Activated gamma-delta T cell treated with anti-CD3 and anti-CD28 coated beads, Interleukin-2, amount 50 U/mL, for 16 hours (primary cell): ENCODE measurements around the gene MICAL3.
"Not testable (repeated sequence)": the region's sequence is repeated elsewhere in the genome, so short reads cannot be mapped to it uniquely, and the experiment has no call there.

Experiments used
- DNase-seq: peaks from one replicate; pipeline ENCODE4 v3.0.0-alpha.2; 2020; ENCODE audit warnings: low read depth

Gene MICAL3

DNA sequence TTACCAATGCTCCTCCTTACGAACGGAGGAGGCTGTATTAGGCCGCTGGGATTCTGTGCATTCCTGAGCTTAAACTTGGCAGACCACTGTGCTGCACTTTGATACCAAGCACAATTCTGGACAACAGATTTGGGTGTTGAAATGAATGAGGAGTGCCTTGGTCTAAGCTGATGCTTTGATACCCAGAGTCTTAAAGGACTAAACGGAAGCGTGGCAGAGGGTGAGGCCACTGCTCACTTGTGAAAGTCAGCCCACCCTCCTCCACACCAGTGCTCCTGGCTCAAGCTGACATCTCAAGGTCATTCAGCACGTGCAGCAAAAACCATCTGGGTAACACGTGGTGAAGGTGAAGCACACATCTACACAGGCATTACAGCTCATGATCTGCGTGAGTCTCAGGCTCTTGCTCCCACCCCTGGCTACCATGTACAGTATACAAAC, 85.9 kb downstream of the MICAL3 start:
- no peak for DNase-seq

DNA sequence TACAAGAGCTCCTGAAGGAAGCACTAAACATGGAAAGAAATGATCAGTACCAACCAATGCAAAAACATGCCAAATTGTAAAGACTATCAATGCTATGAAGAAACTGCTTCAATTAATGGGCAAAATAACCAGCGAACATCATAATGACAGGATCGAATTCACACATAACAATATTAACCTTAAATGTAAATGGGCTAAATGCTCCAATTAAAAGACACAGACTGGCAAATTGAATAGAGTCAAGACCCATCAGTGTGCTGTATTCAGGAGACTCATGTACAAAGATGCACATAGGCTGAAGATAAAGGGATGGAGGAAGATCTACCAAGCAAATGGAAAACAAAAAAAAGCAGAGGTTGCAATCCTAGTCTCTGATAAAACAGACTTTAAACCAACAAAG, 91.9 kb downstream of the MICAL3 start:
- DNase-seq = not testable (repeated sequence)

DNA sequence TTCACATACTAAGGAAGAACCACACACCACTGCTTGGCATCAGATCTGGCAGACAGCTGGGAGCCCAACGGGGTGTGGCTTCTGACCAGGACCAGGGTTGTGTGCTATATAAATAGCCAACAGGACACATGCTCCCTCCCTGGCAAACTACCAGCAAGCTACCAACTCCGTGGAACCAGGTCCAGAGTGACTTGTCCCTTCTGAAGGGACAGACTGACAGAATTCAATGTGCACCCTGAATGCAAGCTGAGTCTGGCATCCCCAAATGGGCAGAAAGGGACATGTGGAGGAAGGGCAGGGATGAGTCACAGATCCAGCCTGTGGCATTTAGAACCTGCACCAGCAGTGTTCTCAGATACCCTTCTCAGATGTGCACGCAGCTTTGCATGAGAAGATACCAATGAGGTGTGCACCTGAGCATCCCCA, 92.9 kb downstream of the MICAL3 start:
- no peak for DNase-seq

DNA sequence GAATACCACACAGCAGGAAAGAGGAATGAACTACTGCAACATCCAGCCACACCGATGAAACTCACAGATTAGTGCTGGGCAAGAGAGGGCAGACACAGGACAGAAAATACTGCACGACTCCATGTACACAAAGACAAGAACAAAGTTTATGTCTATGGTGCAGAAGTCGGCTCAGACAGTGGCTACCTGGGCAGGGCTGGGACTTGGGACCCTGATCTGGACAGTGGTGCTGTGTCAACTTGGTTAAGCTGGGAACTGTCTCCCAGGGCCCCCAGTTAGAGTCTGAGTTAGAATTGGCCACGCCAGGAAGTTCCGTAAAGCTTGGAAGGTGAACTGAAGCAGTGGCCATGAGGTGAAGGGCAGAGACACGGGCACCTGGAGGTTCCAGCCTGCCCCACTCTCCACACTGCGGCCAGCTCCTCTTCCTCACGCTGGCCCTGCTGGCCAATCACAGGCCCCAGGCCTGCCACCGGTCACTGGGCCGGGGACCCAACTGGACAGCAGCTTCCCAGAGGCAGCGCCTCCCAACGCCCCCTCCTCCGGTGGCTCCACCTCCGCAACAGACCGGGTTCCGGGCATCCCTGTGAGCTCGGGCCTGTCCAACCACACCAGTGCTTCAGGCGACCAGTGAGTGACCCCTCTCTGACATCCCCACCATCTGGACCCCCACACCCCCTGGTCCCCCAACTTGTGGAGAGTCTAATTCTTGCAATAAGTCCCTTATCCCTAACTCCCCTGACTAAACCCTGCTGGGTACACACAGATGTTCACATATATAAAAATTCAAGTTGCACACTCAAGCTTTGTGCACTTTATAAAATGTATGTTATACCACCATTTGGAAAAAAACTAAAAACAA, 93.7 kb downstream of the MICAL3 start:
- no peak for DNase-seq

DNA sequence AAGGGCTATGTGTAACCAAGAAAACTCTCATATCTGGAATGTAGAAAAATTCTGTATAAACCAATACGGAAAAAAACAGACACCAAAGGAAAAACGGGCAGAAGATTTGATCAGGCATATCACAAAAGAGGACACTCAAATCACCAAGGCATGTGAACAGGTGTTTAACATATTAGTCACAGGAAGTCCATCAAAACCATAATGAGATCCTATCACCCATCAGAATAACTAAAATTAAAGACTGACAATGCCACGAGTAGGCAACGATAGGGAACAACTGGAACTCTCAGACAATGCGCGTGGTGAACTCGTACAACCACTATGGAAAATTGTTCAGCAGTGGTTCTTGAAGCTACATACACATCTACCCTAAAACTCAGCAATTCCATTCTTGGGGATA, 94.5 kb downstream of the MICAL3 start:
- DNase-seq = no peak

DNA sequence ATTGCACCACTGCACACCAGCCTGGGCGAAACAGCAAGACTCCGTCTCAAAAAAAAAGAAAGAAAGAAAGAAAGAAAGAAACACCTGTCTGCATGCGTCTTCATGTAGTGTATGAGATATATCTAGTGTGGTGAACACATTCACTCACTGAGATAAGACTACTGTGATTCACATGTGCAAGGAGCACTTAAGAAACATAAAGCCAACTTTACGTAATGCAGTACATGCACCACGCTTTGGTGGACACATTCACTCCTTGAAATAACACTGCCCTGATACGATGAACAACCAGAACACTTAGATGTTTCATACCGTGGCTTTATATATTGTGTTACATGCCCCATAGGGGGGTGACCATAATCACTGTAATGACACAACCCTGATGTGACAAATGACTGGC, 96.0 kb downstream of the MICAL3 start:
- no peak for DNase-seq

DNA sequence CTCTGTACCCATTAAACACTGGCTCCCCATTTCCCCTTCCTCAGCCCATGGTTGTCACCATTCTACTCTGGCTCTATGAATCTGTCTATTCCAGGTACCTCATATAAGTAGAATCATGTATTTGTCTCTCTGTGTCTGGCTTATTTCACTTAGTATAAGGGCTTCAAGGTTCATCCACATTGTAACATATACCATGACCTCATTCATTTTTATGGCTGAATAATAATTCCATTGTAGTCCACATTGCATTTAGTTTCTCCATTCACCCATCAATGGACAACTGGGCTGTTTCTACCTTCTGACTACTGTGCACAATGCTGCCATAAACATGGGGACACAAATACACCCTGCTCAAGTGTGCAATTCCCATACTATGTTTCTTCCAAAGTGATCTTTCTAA, 97.3 kb downstream of the MICAL3 start:
- no peak for DNase-seq

DNA sequence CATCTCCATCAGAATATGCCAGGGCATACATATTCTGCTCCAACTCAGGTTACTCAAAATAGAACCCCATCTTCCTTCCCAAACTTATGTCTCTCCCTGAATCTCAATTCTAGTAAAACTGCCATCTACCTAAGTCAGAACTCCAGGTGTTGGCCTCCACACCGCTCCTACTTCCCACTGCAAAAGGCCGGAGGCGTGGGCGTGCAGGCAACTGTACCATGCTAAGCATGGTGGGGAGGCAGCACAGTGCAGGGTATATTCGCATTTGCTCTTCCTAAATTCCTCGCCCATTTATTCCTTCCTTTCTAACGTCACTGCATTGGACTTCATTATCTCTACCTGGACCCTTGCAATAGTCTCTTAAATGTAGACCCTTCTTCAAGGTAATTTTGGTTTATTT, 97.8 kb downstream of the MICAL3 start:
- DNase-seq = no peak

DNA sequence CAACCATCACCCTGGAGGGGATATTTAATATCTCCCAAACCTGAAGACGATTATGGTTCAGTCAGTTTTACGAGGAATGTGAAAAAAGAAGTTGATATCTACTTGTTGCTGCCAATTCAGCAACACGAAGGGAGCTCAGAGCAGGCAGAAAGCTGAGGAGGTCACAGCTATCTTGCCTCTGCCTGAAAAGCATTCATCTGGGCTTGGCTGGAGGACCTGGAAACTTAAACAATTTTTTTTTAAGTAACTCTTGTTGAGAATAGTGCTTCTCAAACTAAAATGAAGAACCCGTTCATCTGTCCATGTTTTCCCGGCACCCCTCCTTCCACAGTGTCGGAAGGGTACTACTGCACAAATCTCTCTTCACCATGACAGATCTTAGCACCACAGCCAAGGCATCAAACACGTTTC, 98.9 kb downstream of the MICAL3 start:
- no peak for DNase-seq

DNA sequence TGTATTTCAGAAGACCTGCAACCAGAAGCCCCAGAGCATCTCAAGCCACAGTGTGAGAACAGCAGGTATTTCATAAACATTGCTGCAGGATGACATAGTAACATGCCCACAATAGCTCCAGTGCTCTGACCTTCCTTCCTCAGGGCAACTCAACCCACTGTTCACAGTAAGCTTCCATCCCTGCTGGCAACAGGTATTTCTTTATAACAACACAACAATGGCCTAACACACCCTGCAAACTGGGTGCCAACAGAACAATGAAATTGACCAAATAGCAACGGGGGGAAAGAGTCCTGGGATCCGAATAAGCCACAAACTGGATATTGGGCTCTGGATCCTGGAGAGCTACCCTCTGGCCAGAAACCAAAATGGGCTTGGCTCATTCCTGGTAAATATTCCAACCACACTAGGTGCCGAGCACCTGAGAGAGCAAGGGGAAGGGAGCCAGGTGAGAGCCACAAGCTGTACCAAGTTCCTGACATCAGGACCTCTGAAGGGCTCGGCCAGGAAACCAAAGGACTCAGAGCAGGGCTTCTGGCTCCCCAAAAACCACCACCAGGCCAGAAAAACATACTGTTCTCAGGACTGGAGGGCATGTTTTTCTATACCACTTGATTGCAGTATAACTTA, 99.5 kb downstream of the MICAL3 start:
- DNase-seq = no peak

DNA sequence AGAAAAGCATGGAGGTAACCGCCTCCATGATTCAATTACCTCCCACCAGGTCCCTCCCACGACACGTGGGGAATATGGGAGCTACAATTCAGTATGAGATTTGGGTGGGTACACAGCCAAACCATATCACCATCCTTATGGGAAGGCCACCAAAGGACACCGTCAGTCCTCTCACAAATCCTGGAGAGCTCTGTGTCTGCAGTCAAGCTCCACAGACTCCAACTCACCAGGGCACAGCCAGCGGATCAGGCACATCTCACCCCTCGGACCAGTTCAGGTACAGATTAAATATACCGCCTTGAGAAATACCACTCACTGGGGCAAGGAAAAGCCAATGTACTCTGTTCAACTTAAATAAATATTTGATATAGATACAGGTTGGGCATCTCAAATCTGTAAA, 100.3 kb downstream of the MICAL3 start:
- DNase-seq = no peak

DNA sequence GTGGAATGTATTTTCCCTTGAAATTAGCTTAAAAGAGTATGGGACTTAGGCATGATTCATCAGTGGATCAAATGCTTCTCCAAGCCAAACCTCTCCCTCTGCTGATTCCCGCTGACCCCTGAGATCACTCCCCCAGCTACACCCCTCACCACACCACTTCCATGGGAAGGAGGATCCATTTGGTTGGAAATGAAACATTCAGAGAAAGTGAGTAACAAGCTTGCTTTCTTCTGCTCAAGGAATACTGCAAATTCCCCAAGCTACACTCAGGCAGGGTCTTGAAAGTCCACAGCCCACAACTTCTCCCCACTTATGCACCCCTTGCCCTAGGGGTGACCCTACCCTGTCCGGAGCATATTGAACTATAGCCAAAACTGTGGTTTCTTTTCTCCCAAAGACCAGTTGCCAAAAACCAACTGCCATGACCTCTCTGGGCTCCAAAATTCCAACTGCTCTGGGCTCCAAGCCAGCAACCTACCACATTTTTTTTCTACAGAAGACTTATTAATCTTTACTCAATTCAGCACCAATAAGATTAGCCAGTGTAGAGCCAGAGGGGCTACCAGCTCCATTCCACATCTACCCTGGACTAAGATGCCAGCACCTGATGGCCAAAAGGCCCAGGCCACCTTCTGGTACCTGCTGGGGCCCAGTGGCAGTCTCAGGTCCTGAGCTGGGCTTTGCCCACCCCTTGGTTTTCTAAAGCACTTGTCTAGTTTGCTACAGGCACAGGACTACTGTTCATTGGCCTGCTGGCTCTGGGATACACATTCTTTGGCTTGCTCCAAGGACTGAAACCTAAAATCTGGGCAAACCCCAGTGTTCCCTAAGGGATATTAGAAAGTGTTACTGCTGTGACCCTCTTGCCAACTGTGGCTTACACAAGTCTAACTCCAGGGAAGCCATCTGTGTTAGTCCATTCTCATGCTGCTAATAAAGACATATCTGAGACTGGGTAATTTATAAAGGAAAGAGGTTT, 101.1 kb downstream of the MICAL3 start:
- no peak for DNase-seq

DNA sequence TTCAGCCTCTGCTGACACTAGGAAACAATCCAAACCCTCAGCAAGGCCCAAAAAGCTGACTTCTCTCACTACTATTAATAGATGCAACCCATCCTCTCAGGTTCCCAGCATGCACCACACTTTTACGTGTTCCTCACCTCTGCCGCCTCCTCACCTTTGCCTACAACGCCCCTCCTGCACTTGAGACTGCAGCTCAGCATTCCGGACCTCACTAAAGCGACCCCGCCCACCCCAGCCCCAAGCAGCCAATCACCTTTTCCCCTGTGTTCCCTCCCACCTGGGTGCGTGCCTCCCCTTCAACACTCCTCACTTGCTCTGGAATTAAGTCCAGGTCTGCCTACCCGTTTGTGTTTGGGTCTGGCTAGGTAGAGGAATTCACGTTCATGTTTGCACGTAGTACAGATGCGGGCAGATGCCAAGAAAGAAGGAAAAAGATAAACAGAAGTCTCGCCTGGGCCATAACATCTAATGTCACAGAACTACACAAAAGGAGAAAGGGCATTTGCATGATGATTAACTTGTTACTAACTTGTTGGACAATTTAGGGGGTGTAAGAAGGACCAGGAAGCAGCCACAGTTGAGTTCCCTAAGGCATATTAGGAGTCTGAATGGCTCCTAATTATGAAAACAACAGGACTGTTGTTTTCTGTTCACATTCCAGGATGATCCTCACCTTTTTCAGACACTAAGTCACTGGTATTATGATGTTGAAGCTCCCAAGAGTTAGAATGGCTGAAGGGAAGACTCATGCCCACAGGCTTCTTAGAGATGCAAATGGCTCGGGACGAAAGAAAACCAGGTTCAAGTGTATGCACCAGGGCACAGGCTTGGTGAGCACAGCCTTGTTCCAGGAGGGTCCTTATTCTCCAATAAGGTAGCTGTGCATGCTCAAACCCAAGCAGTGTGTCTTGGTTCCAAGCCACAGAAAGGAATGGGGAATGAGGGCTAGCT, 102.2 kb downstream of the MICAL3 start:
- no peak for DNase-seq

DNA sequence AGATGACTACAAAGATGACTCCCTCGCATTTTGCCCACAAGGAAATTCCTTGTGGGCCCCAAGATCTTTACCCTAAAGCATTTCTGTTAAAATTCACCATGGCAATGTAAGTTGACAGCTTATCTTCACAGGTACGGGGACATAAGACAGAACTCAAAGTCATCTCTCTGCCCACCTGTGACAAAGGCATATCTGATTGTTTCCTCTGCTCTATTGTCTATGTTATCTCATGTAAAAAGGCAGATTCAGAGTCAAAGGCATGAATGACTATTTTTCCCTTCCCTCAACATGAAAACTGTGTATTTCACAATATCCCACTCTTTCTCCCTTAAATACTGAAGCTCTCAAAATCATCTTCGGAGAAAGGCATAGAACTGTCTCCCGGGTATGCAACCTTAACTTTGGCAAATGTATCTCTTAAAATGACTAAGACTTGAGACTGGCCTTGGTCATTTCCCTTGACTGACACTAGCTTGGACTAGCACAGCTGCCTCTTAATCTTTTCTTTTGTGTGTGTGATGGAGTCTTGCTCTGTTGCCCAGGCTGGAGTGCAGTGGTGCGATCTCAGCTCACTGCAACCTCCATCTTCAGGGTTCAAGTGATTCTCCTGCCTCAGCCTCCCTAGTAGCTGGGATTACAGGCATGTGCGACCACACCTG, 103.2 kb downstream of the MICAL3 start:
- DNase-seq = no peak

DNA sequence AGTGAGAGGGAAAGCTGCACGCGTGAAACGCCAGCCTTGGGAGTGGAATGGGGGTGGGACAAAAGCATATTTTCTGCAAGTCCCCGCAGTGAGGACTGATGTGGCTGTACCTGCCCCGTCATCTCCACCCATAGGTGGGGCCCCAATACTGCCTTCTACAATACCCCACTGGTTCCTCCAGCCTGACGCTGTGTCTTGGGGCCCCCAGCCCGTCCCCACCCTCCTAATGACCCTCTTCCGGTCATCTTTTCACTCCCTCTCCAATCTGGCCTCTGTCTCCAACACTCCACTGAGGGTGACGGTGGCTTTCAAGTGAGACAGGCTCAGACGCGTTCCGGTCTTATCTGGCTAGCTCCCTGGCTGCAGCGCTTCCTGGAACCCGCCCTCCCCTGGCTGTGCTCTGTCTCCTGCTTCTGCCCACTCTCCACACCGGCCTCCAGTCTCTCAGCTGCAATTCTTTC, 104.2 kb downstream of the MICAL3 start:
- no peak for DNase-seq

DNA sequence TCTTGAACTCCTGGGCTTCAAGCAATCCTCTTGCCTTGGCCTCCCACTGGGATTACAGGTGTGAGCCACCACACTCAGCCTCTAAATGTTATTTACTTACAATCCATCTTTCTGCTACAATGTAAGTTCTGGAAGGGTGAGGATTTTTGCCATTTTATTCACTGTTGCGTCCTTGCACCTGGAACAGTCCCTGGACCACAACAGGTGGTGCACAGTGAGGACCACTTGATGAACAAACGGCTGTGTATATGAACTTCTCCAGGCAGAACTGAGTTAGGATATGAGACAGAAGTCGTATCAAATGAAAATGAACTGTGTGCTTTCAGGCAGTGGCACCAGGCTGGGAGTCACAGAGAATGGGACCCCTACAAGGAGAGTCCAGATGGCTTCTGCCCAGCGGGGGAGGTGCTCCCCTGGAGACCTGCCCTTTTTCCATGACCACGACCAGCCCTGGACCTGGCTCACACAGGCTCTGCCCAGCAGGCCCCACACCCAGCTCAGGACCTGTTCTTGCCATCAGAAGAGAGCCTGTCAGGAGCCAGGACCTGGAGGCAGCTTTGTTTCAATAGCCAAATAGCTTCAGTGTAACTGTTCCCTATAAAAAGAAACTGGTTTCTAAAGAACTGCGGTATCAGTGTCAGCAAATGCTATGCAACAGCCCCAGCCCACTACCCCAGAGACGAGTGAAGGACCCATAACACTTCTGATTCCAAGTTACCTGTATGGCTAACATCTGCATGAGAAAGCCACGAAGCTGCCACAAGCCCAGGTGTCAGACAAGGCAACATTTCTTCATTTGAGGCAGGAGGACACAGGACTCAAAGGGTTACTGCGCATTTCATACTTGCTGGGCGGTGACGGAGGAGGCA, 104.9 kb downstream of the MICAL3 start:
- DNase-seq = no peak

DNA sequence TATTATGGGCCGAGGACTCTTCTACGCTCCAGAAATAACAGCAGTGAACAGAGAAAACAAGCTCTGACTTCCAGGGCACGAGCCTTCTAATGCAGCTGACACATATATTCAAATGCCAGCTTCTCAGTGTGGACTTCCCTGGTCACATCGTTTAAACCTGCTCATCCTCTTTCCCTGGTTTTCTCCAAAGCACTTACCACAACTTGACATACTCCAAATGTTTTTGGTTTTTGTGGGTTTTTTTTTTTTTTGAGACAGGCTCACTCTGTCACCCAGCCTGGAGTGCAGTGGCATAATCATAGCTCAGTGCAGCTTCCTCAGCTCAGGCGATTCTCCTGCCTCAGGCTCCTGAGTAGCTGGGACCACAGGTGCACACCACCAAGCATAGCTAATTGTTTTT, 105.5 kb downstream of the MICAL3 start:
- no peak for DNase-seq

DNA sequence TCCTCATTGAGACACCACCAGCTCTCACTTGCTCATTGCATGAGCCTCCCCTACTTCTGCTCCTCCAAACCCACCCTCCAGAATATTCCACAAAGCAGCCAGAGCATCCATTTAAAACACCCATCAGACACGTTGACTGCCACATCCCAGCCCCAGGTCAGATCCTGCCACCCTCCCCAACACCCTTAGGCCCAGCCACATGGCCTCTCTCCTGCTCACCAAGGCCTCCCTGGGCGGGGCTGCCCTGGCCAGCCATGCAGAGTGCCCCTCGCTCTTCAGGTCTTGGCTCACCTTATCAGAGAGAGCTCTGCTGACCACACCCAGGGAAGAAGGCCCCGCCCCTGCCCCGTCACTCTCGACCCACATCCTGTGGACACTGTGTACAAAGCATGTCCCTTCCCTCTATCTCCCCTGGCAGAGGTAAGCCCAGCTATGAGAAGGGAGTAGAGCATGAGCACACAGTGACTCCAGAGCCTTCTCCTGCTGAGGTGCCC, 106.8 kb downstream of the MICAL3 start:
- no peak for DNase-seq

DNA sequence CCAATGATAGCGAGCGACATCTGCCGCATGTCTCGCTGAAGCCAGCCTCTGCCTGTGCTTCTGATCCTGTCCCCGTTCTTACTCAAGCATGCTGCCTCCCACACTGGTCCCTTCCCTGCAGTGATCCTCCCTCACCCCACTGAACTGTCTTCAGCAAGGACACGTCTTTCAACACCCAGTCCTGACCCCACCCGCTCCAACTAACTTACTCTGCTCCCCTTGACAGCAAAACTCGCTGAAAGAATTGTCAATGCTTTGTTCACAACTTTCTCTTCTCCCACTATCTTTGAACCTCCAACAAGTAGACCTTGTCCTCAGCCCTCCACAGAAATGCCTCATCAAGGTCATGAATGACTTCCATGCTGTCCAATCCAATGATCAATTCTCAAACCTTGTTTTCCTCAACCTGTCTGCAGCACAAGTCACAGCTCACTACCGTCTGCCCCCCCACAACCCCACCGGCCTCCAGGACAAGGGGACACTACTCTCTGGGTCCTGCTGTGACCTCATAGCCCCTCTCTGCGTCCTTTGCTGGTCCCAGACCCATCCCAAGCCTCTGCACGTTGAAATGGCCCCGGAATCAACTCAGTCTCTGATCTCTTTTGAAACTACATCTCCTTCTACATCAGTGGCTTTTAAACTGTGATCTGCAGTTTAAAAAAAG, 108.0 kb downstream of the MICAL3 start:
- no peak for DNase-seq
